GM21423 (cell line): ENCODE results near the gene TRNP1.

Experiments used
- ATAC-seq: cut with Tn5 transposase; IDR thresholded peaks from one replicate; pipeline ENCODE4 v1.9.1; 2021; ENCODE audit warnings: mild to moderate bottlenecking, moderate library complexity; ENCODE audit not compliant: unreplicated experiment

TRNP1 gene

GRCh38 chr1:27000817-27001460, 7.4 kb downstream of the TRNP1 start:
- ATAC-seq, result no peak

- no peak for ATAC-seq
These were observed 8.3 kb downstream of the TRNP1 start for GRCh38 chr1:27001570-27002360.

- ATAC-seq, result no peak
These were observed 10.4 kb downstream of the TRNP1 start for GRCh38 chr1:27003745-27004470.

GRCh38 chr1:27004471-27005165, 11.1 kb downstream of the TRNP1 start:
- no peak for ATAC-seq

- ATAC-seq, result no peak
These were observed 11.7 kb downstream of the TRNP1 start for GRCh38 chr1:27005166-27005530.

- no peak for ATAC-seq
These were observed 12.4 kb downstream of the TRNP1 start for GRCh38 chr1:27005648-27006496.

- ATAC-seq, result no peak
These were observed 13.2 kb downstream of the TRNP1 start for GRCh38 chr1:27006683-27007082.

- ATAC-seq, result no peak
These were observed 14.6 kb downstream of the TRNP1 start for GRCh38 chr1:27007909-27008582.

GRCh38 chr1:27009601-27010197, 16.2 kb downstream of the TRNP1 start:
- ATAC-seq, result no peak

GRCh38 chr1:27010226-27010994, 16.9 kb downstream of the TRNP1 start:
- no peak for ATAC-seq

- ATAC-seq, result no peak
These were observed 17.7 kb downstream of the TRNP1 start for GRCh38 chr1:27011058-27011764.

GRCh38 chr1:27011976-27012563, 18.6 kb downstream of the TRNP1 start:
- ATAC-seq, result no peak

GRCh38 chr1:27015260-27015659, 21.8 kb downstream of the TRNP1 start:
- no peak for ATAC-seq

GRCh38 chr1:27016376-27016775, 22.9 kb downstream of the TRNP1 start:
- no peak for ATAC-seq

- ATAC-seq, result no peak
These were observed 23.7 kb downstream of the TRNP1 start for GRCh38 chr1:27017207-27017606.

GRCh38 chr1:27018316-27018715, 24.8 kb downstream of the TRNP1 start:
- ATAC-seq, result no peak

- ATAC-seq, result no peak
These were observed 28.0 kb downstream of the TRNP1 start for GRCh38 chr1:27021354-27022031.
